Loucy (cell line): ENCODE measurements around the gene ADRM1.

Experiments used
- CTCF ChIP-seq: fragments of 200-600 bp; sonication (generic); conservative IDR thresholded peaks from 2 replicates; pipeline ENCODE4 v1.5.1; 2014; ENCODE audit warnings: mild to moderate bottlenecking, antibody characterized with exemption, low read length
- EZH2phosphoT487 ChIP-seq: fragments of 200-600 bp; IDR thresholded peaks from 2 replicates; pipeline ENCODE4 v1.6.1; 2018; ENCODE audit warnings: antibody characterized with exemption, mild to moderate bottlenecking, moderate library complexity, borderline replicate concordance

GRCh38 chr20:62280303-62280702 is 22.5 kb upstream of the ADRM1 start:
- TF ChIP-seq CTCF (no peak), EZH2phosphoT487 (no peak)
